Posterior vena cava (tissue), 2 donors: ENCODE results near the gene ANGPTL8. TPM values are rescaled to one million over a fixed set of nuclear protein-coding genes. Genes with fewer than 3 reads are reported as not detected.

ENCODE experiments used
- DNase-seq: peaks from one replicate; pipeline ENCODE4 v3.0.0-alpha.2; 2020; ENCODE audit warnings: low spot score
- intact Hi-C, 2 donors: fragments of 100-400 bp; cut with DNase I; formaldehyde crosslinking; loops; one replicate each; pipeline versions ENCODE4 v1.14.1 to v1.14.2; 2022 to 2023
- total RNA-seq, 2 donors: library from RNA; stranded (reverse); fragmentation: NEBNext Ultra II Directional; extraction: Animal tissue kit (Norgen Biotek cat#: 25700); gene quantifications; one replicate each; pipeline ENCODE4 v1.2.1, GENCODE V29; 2021
- donor health status: DM: yes; HTN: yes; CAD: no.
- donor health status: DM: yes; HTN: yes; CAD: no.

ANGPTL8 gene
- total RNA-seq, 2 donors from 2014 or later, result 0.57 TPM; not detected in 1

DNA sequence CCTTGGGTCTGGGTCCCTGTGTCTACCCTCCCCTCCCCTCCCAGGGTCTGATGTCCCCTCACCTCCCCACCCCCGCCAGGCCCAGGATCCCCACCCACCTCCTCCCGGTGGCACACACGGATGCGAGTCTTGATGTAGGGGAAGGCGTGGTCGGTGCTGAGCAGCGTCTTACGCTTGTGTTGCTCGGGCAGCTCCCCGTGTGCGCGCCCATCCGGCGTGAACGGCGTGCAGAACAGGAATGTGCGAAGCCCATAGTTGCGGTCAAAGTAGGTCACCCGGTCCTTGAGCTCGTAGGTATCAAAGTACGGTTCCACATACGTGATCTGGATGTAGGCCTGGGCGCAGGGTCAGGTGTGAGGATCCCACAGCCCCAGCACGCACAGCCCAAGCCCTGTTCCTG, 37.6 kb upstream of the ANGPTL8 start:
- no peak for DNase-seq
- intact Hi-C loops, result loop anchor here (5.0 to 10.0 kb wide), 2 partner anchors 64 to 167 kb away; no protein-coding TSS in a partner anchor

DNA sequence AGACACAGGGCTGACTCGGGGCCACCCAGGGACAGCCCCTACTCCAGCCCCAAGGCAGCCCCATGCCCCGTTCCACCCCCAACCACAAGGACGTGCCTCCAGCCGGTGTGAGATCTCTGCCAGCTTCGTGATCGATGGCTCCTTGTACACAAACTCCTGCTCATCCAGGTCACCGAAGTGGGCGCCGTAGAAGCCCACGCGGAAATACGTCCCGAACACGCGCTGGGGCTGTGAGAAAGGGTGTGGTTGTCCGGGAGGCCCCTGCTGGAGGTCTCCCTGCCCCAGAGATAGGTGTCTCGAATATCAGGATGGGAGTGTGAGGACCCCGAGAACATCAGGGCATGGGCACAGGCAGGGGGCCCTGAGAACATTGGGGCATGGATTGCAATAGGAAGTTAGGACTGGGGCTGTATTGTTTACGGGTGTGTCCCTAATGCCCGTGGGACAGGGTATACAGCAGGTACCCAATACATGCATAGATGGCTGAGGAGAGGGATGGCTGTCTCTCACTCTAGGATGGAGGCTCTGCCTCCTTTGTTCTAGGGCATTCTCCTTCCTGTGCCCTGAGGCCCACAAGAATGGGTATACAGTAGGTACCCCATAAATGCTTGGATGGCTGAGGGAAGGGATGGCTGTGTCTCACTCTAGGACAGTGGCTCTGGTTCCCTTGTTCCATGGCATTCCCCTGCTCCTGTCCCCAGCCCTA, 36.8 kb upstream of the ANGPTL8 start:
- intact Hi-C loops, result loop anchor here (5.0 to 10.0 kb wide), 2 partner anchors 65 to 168 kb away; no protein-coding TSS in a partner anchor
- DNase-seq, result no peak

GRCh38 chr19:11203194-11204075, 36.0 kb upstream of the ANGPTL8 start:
- DNase-seq, result peak; percentile 93
- intact Hi-C loops, result loop anchor here (5.0 to 10.0 kb wide), 2 partner anchors 66 to 169 kb away; no protein-coding TSS in a partner anchor

DNA sequence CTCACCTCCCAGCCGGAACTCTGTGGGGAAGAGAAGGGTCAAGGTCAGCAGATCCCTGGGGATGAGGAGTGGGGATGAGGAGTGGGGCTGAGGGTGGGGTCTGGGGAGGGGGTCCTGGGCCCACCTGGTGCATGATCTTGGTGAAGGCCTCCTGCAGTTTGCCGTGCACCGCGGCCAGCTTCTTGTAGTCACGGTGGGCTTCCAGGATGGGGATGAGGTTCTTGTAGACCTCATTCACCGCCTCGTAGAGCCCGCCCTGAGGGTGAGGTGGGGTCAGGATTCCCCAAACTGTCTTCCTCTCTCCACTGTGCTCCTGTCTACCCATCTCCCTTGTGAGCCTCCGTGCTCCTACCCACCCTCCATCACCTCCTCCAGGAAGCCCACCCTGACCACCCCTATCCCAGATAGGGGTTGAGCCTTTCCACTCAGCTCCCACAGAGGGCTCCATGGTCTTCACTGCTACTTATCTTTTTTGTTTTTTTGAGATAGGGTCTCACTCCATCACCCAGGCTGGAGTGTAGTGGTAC, 35.3 kb upstream of the ANGPTL8 start:
- no peak for DNase-seq
- intact Hi-C loops, result loop anchor here (5.0 to 10.0 kb wide), 2 partner anchors 67 to 169 kb away; no protein-coding TSS in a partner anchor

DNA sequence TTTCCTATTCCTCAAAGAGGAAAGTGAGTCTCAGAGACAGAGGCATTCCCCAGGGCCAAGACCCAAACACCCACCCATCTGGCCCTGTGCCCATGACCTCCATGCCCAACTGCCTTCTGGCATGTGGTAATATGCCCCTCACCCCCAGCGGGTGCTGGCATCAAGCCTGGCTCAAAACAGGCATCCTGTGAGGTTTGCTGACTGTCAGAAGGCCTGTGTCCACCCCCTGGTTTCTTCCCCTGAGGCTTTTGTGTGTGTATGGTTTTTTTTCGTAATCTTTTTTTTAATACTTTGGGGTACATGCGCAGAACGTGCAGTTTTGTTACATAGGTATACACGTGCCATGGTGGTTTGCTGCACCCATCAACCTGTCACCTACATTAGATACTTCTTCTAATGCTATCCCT, 34.5 kb upstream of the ANGPTL8 start:
- intact Hi-C loops, result loop anchor here (5.0 to 10.0 kb wide), 3 partner anchors 68 to 170 kb away; no protein-coding TSS in a partner anchor
- DNase-seq, result no peak

- intact Hi-C loops, result loop anchor here (5.0 to 10.0 kb wide), 2 partner anchors 169 to 171 kb away; no protein-coding TSS in a partner anchor
- DNase-seq, result no peak
Measured at GRCh38 chr19:11205939-11206570, 33.4 kb upstream of the ANGPTL8 start.

- DNase-seq, result no peak
- intact Hi-C loops, result loop anchor here (5.0 to 10.0 kb wide), 2 partner anchors 172 to 174 kb away; no protein-coding TSS in a partner anchor
Measured at GRCh38 chr19:11208561-11209471, 30.6 kb upstream of the ANGPTL8 start.

DNA sequence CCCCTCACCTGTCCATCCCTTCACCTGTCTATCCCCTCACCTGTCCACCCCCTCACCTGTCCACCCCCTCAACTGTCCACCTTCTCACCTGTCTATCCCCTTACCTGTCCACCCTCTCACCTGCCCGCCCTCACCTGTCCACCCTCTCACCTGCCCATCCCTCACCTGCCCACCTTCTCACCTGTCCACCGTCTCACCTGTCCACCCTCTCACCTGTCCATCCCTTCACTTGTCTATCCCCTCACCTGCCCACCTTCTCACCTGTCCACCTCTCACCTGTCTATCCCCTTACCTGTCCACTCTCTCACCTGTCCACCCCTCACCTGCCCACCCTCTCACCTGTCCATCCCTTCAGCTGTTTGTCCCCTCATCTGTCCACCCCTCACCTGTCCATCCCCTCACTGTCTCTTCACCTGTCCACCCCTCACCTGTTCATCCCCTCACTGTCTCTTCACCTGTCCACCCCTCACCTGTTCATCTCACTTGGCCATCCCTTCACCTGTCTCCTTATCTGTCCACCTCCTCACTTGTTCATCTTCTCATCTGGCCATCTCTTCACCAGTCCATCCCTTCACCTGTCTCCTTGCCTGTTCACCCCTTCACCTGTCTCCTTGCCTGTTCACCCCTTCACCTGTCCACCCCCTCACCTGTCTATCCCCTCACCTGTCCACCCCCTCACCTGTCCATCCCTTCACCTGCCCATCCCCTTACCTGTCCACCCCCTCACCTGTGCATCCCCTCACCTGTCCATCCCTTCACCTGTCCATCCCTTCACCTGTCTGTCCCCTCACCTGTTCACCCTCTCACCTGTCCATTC, 29.4 kb upstream of the ANGPTL8 start:
- no peak for DNase-seq
- intact Hi-C loops, result loop anchor here (5.0 to 10.0 kb wide), 2 partner anchors 173 to 175 kb away; no protein-coding TSS in a partner anchor

DNA sequence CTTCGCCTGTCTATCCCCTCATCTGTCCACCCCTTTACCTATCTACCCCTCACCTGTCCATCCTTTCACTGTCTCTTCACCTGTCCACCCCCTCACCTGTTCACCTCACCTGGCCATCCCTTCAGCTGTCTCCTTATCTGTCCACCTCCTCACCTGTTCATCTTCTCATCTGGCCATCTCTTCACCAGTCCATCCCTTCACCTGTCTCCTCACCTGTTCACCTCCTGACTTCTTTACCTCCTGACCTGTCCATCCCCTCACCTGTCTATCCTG, 28.8 kb upstream of the ANGPTL8 start:
- DNase-seq, result no peak
- intact Hi-C loops, result no loop called here

DNA sequence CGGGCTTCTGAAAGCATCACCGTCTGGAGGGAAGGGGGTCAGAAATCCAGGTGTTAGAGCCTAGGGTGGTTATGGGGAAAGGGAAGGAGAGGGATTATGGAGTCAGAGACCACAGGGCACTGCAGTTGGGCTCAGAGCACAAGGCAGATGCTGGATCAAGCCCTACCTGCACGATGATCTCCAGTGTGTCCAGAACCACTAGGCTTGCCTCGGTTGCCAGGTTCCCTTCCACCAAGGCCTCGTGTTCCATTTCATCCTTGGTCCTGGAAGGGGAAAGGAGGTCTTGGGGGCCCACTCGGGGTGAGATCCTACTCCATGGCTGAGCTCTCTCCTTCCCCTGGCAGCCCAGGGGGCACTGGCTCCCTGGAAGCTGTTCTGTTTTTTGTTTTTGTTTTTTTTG, 25.0 kb upstream of the ANGPTL8 start:
- intact Hi-C loops, result no loop called here
- DNase-seq, result no peak

DNA sequence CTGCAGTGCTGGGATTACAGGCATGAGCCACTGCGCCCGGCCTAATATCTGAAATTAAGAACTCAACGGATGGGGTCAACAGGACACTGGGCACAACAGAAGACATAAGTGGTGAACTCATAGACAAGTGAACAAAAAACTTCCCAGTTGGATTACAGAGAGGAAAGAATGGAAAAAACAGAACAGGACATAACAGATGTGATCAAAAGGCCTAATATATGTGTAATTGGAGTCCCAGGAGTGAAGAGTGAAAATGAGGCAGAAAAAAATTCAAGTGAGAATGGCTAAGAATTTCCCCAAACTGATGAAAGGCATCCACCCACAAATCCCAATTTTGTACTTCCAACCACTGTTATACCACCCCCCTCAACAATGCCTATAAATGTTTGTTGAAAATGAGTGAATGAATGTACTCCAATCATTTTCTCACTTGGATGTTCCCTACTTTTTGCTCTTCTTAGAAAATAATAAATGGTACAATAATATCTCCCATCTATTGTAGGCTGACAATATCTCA, 18.3 kb upstream of the ANGPTL8 start:
- intact Hi-C loops, result no loop called here
- DNase-seq, result no peak

DNA sequence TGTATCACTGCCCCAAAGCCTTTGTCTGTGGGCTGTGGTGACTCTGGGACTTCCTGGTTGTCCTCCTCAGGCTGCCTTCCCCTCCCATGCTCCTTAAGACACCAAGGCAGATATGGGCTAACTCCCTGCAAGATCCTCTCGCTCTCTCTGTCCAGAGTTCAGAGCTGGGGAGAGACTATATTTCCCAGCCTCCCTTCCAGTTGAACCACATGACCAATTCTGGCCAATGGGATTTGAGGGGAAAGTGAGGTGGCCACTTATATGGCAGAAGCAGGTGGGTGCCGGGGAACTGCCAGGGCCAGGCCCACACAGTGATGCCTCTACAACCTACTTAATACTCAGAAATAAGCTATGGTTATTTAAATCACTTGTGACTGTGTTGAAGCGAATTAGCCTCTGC, 16.2 kb upstream of the ANGPTL8 start:
- no peak for DNase-seq
- intact Hi-C loops, result no loop called here

- no peak for DNase-seq
- intact Hi-C loops, result no loop called here
Measured at GRCh38 chr19:11224429-11224828, 15.0 kb upstream of the ANGPTL8 start.

DNA sequence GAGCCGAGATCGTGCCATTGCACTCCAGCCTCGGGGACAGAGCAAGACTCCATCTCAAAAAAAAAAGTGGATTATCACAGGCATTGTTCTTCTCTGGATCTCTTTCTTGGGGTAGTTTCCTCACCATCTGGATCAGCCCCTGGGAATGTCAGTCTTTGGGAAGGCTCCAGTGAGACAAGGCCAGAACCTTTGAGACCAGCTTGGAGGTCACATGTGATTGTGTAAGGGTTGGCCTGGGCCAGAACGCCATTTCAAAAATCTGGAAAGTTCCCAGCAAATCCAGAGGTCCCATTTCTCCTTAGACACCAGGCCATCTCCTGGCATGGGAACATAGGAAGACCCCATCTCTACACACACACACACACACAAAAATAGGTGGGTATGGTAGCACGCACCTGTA, 14.2 kb upstream of the ANGPTL8 start:
- DNase-seq, result no peak
- intact Hi-C loops, result no loop called here

- intact Hi-C loops, result no loop called here
- DNase-seq, result no peak
Measured at GRCh38 chr19:11225815-11226214, 13.6 kb upstream of the ANGPTL8 start.

DNA sequence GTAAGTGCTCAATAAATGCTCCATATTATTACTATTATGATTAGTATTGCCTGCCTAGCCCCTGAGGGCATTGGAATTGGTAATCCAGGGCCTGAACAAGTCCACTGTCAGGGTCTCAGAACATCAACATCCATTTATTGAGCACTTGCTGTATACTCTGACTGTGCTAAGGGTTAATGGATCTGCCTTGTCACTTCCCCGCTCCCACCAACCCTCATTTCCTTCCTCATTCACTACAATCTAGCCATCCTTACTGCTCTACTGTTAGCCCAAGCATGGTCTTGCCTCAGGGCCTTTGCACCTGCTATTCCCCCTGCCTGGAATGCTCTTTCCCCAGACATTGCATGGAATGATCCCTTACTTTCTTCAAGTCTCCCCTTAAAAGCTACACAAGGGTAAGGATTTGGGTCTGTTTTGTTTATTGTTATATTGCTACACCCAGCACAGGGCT, 12.7 kb upstream of the ANGPTL8 start:
- intact Hi-C loops, result no loop called here
- no peak for DNase-seq

DNA sequence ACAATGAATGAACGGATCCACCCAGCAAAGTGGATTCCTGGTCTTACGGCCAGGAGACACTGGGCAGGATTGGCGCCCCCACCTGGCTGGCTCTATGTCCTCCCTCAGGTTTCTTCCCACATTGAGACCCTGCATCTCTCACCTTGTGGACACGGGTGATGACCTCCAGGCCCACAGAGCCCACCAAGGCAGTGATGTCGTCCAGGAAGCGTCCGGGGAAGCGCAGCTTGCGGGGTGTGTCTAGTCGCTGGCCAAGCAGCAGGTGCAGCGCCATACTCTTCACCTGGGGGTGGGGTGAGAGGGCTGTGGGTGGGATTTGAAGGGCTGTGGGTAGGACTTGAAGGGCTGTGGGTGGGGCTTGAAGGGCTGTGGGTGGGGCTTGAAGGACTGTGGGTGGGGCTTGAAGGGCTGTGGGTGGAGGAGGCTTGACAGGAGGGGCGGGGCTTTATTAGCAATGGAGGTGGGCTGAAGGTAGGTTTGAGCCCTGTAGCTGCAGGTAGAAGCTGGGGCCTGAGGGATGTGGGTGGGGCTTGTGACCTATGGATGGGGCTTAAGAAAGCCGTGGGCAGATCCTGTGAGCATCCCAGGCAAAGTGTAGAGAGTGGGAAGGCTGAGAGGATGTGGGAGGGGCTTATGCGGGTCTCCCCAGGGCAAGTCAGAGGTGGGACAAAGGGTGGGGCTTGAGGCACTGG, 12.1 kb upstream of the ANGPTL8 start:
- DNase-seq, result no peak
- intact Hi-C loops, result no loop called here
